Endothelial cell of umbilical vein (primary cell): Measurements from ENCODE around the gene WDTC1. TPM values are rescaled to one million over a fixed set of nuclear protein-coding genes. Genes with fewer than 3 reads are reported as not detected.

ENCODE experiments used
- BruUV-seq: library from RNA; stranded (reverse); fragments of 400-500 nt; replicated peaks from 2 replicates; lab custom pipeline; 2021; lab: Mats Ljungman, UMichigan
- CTCF ChIA-PET: fragments of 300-600, 350-600 bp; sonication (Branson Sonifier 250); formaldehyde crosslinking; loops from one replicate; lab custom pipeline; 2021; ENCODE audit warnings: antibody characterized with exemption, inconsistent platforms; lab: Charles Lee
- POLR2A ChIA-PET: fragments of 300-600, 350-600 bp; sonication (Branson Sonifier 250); formaldehyde crosslinking; loops from one replicate; lab custom pipeline; 2021; ENCODE audit warnings: antibody characterized with exemption, inconsistent platforms; lab: Charles Lee
- DNase-seq: peaks from one replicate; pipeline ENCODE4 v3.0.0-alpha.2; 2011; ENCODE audit warnings: low read depth, low spot score
- FAIRE-seq: peaks from 2 replicates; lab custom pipeline; 2011; peaks lifted over from hg19 to GRCh38; lab: Jason Lieb, UNC
- H2AFZ ChIP-seq: 2 replicates; pipeline ENCODE4 v1.6.0; 2012; ENCODE audit warnings: low read depth, low read length, control low read depth, inconsistent platforms
- H3K27ac ChIP-seq: 2 replicates; pipeline ENCODE4 v1.5.1; 2011; ENCODE audit warnings: low read depth, mild to moderate bottlenecking, control low read depth, low read length, moderate library complexity; ENCODE audit not compliant: insufficient read depth
- H3K27me3 ChIP-seq, 2 experiments: 2 replicates each; pipeline versions ENCODE4 v1.6.0 to v1.6.1; 2011; ENCODE audit warnings: low read length in 2 of 2, mixed read lengths in 1 of 2; ENCODE audit not compliant: control insufficient read depth in 2 of 2, insufficient read depth in 2 of 2
- H3K36me3 ChIP-seq, 2 experiments: 2 replicates in 1 of 2; 3 replicates in 1 of 2; pipeline ENCODE4 v1.5.1; 2011; ENCODE audit warnings: low read length in 2 of 2, mild to moderate bottlenecking in 1 of 2, moderate library complexity in 1 of 2; ENCODE audit not compliant: control insufficient read depth in 2 of 2, insufficient read depth in 2 of 2; ENCODE audit errors: extremely low read depth in 1 of 2
- H3K4me1 ChIP-seq: 3 replicates; pipeline ENCODE4 v1.5.1; 2011; ENCODE audit warnings: mild to moderate bottlenecking, low read length; ENCODE audit not compliant: control insufficient read depth, insufficient read depth; ENCODE audit errors: extremely low read depth
- H3K4me2 ChIP-seq: 2 replicates; pipeline ENCODE4 v1.6.1; 2011; ENCODE audit warnings: low read length, control low read depth, mixed read lengths; ENCODE audit not compliant: insufficient read depth
- H3K4me3 ChIP-seq, 3 experiments: fragments of 200-600 bp in 1 of 3; sonication (generic), shearing (Covaris generic) in 1 of 3; replicated peaks in 1 of 3; 2 replicates each; pipeline ENCODE4 v1.5.1; 2011 to 2016; ENCODE audit warnings: control low read depth in 3 of 3, low read length in 3 of 3, mild to moderate bottlenecking in 2 of 3, inconsistent platforms in 1 of 3, low read depth in 1 of 3, moderate library complexity in 1 of 3; ENCODE audit not compliant: insufficient read depth in 1 of 3
- H3K79me2 ChIP-seq: 2 replicates; pipeline ENCODE4 v1.6.0; 2012; ENCODE audit warnings: low read length, inconsistent platforms; ENCODE audit not compliant: control insufficient read depth, insufficient read depth
- H3K9ac ChIP-seq: replicated peaks from 2 replicates; pipeline ENCODE3; 2011; ENCODE audit warnings: low read length, control low read depth; ENCODE audit not compliant: insufficient read depth; ENCODE audit errors: extremely low read depth
- H3K9me1 ChIP-seq: replicated peaks from 3 replicates; pipeline ENCODE4 v1.6.0; 2011; ENCODE audit warnings: mild to moderate bottlenecking, low read length; ENCODE audit not compliant: control insufficient read depth, insufficient read depth; ENCODE audit errors: extremely low read depth
- H3K9me3 ChIP-seq: replicated peaks from 2 replicates; pipeline ENCODE4 v1.5.1; 2012; ENCODE audit warnings: low read length, inconsistent platforms; ENCODE audit not compliant: control insufficient read depth, insufficient read depth
- H4K20me1 ChIP-seq: replicated peaks from 2 replicates; pipeline ENCODE3; 2011; ENCODE audit warnings: mild to moderate bottlenecking, low read length; ENCODE audit not compliant: control insufficient read depth, insufficient read depth; ENCODE audit errors: extremely low read depth
- CTCF ChIP-seq, 2 donors: IDR thresholded peaks; 1 replicate in 1 of 2; 2 replicates in 1 of 2; pipeline ENCODE4 v1.5.1; 2011; ENCODE audit warnings: low read length in 2 of 2, mild to moderate bottlenecking in 2 of 2, moderate library complexity in 2 of 2, control low read depth in 1 of 2, inconsistent platforms in 1 of 2, low read depth in 1 of 2; ENCODE audit not compliant: insufficient read depth in 1 of 2; ENCODE audit errors: extremely low read depth in 1 of 2
- EZH2 ChIP-seq: IDR thresholded peaks from 2 replicates; pipeline ENCODE4 v1.6.1; 2012; ENCODE audit warnings: borderline replicate concordance, low read depth, mild to moderate bottlenecking, moderate library complexity, low read length, inconsistent platforms; ENCODE audit not compliant: severe bottlenecking
- FOS ChIP-seq: IDR thresholded peaks from 2 replicates; pipeline ENCODE4 v1.6.1; 2011; ENCODE audit warnings: mild to moderate bottlenecking, low read length, moderate library complexity, borderline replicate concordance; ENCODE audit not compliant: insufficient read depth
- GATA2 ChIP-seq: IDR thresholded peaks from 2 replicates; pipeline ENCODE4 v1.7.0; 2011; ENCODE audit warnings: low read depth, mild to moderate bottlenecking, moderate library complexity, mixed read lengths, low read length; ENCODE audit not compliant: insufficient read length, insufficient read depth
- JUN ChIP-seq: IDR thresholded peaks from 2 replicates; pipeline ENCODE4 v1.6.1; 2011; ENCODE audit warnings: borderline replicate concordance, low read depth; ENCODE audit not compliant: insufficient read length, insufficient read depth
- MYC ChIP-seq: IDR thresholded peaks from one replicate; pipeline ENCODE4 v1.6.1; 2011; ENCODE audit warnings: mild to moderate bottlenecking, low read depth, low read length
- POLR2A ChIP-seq: IDR thresholded peaks from 2 replicates; pipeline ENCODE4 v1.6.1; 2012; ENCODE audit warnings: low read depth, mild to moderate bottlenecking, control low read depth, low read length
- POLR2AphosphoS5 ChIP-seq: IDR thresholded peaks from 2 replicates; pipeline ENCODE4 v1.6.1; 2012; ENCODE audit warnings: low read depth, mild to moderate bottlenecking, control low read depth, low read length, moderate library complexity; ENCODE audit not compliant: insufficient read depth
- dilution Hi-C: fragments of 300-500 bp; cut with MboI; formaldehyde crosslinking; loops from one replicate; pipeline ENCODE4 v1.15.0; 2019; ENCODE audit warnings: low sequenced_read_pairs; ENCODE audit not compliant: extremely low pct_ligation_motif_present
- intact Hi-C: fragments of 100-400 bp; cut with micrococcal nuclease; formaldehyde crosslinking; loops from one replicate; pipeline ENCODE4 v1.10.0; 2022
- polyA plus RNA-seq, 4 experiments: library from polyadenylated mRNA; depleted of rRNA in 3 of 4; stranded (reverse) in 3 of 4; unstranded in 1 of 4; fragments of >200 nt; gene quantifications; 2 replicates each; pipeline versions ENCODE4 v1.2.1 to v1.2.3, GENCODE V29; 2011 to 2012; ENCODE audit warnings: missing spikeins in 1 of 4
- total RNA-seq: library from RNA; stranded (reverse); gene quantifications from 2 replicates; pipeline ENCODE4 v1.2.3, GENCODE V29; 2021
- TF ChIP-seq, protein P1 (sequence below): IDR thresholded peaks from 2 replicates; pipeline ENCODE4 v1.6.1; 2011; ENCODE audit not compliant: insufficient read depth, insufficient read length

WDTC1 gene
- total and polyA plus RNA-seq, 2 donors (not counting 3 experiments of a cell fraction or from before 2014, with no cell fraction given) = 15.4 to 27.6 TPM

GRCh38 chr1:27316860-27317259, 82.4 kb downstream of the WDTC1 start:
- Histone ChIP-seq H3K9me1 (no peaks in the 10 kb centered on the region), H3K4me1 (no peaks in the 10 kb centered on the region), H2AFZ (no peak overlapping the region), H3K4me3 (no peak overlapping the region), H3K36me3 (no peaks in the 10 kb centered on the region), H3K9ac (no peak overlapping the region), H3K79me2 (no peaks in the 10 kb centered on the region), H3K27ac (no peak overlapping the region), H4K20me1 (no peaks in the 10 kb centered on the region), H3K27me3 (peaks cover 0 to 4% of the 10 kb centered on the region in 2 experiments), H3K9me3 (no peaks in the 10 kb centered on the region), H3K4me2 (no peak overlapping the region)
- no peak for FAIRE-seq
- ChIA-PET POLR2A (no interaction called here), CTCF (interaction anchor here (0.6 to 2.0 kb wide), 7 partner anchors 10 to 416 kb away, joined by 3 to 8 read pairs (median 5); no protein-coding TSS in a partner anchor)
- DNase-seq = no peak
- intact Hi-C loops (no loop called here), dilution Hi-C loops (no loop called here)
- BruUV-seq = no TSS peak
- TF ChIP-seq JUN (no peak), POLR2AphosphoS5 (no peak), FOS (no peak), MYC (no peak), CTCF (IDR thresholded peaks at IDR 0.05; ENCODE audit: extremely low read depth in 1 of 2, insufficient read depth in 1 of 2, low read depth in 1 of 2, low read length in 2 of 2) (no peak), EZH2 (no peak), POLR2A (no peak), GATA2 (no peak)
- TF ChIP-seq, protein P1, sequence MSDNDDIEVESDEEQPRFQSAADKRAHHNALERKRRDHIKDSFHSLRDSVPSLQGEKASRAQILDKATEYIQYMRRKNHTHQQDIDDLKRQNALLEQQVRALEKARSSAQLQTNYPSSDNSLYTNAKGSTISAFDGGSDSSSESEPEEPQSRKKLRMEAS = no peak
